Renal cortical epithelial cell (primary cell): Measurements from ENCODE around the gene HTR4. TPM values are rescaled to one million over a fixed set of nuclear protein-coding genes. Genes with fewer than 3 reads are reported as not detected.

ENCODE experiments used
- DNase-seq: peaks from one replicate; pipeline ENCODE4 v3.0.0-alpha.2; 2011; ENCODE audit warnings: low read depth
- total RNA-seq: library from RNA; depleted of rRNA; stranded (reverse); fragments of >200 nt; gene quantifications from 2 replicates; pipeline ENCODE4 v1.2.3, GENCODE V29; 2014

The HTR4 gene
- total RNA-seq, 1 donor from 2014 or later: not detected

DNA sequence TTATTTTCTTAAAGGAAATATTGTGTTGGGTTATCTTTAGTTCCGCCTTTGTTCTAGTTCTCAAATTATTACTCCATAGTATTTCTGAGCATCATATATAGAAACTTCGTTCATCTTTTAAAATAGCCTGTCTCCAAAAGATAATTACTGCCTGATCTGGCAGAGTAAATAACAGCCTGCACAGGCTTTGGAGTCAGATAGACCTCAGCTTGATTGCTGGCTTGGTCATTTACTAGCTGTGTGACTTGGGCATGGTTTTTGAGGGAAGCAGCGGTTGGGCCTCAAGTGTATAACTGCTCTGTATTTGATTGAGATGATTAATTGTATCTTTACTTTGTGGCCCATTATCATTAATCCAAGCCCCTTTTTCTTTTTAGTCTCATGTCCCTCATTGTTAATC is 220.5 kb downstream of the HTR4 start:
- DNase-seq: no peak

Other genes starting within 250 kb of the HTR4 start
- 2.7 and 7.6 TPM in 2 replicates for gene ADRB2, start 172.1 kb upstream of the HTR4 start, total RNA-seq